Astrocyte of the cerebellum (primary cell): Measurements from ENCODE around the gene PEAK1.

ENCODE experiments used
- DNase-seq: peaks from one replicate; pipeline ENCODE4 v3.0.0-alpha.2; 2011; ENCODE audit warnings: low read depth
- H3K4me3 ChIP-seq: 2 replicates; pipeline ENCODE4 v1.5.1; 2011; ENCODE audit warnings: mild to moderate bottlenecking, low read depth, low read length, moderate library complexity
- CTCF ChIP-seq: IDR thresholded peaks from 2 replicates; pipeline ENCODE4 v1.5.1; 2012; ENCODE audit warnings: low read length, low read depth, moderate library complexity, mild to moderate bottlenecking; ENCODE audit errors: missing control alignments
- in situ Hi-C: cut with HindIII; loops from 2 replicates; pipeline ENCODE4 v1.10.0; 2017; ENCODE audit warnings: low sequenced_read_pairs

Gene PEAK1

GRCh38 chr15:77418391-77418965 lies 1.4 kb downstream of the PEAK1 start:
- in situ Hi-C loops: no loop called here
- H3K4me3 ChIP-seq: peak overlapping the region; percentile 88
- DNase-seq: no peak
- no peak for TF ChIP-seq CTCF

GRCh38 chr15:77417602-77418001 lies 2.3 kb downstream of the PEAK1 start:
- TF ChIP-seq CTCF: no peak
- in situ Hi-C loops: no loop called here
- H3K4me3 ChIP-seq: no peak overlapping the region
- DNase-seq: no peak

- TF ChIP-seq CTCF: no peak
- DNase-seq: no peak
- no peak overlapping the region for H3K4me3 ChIP-seq
- in situ Hi-C loops: no loop called here
Measured at GRCh38 chr15:77416954-77417353, 3.0 kb downstream of the PEAK1 start.

GRCh38 chr15:77416148-77416455 lies 3.8 kb downstream of the PEAK1 start:
- in situ Hi-C loops: no loop called here
- no peak for DNase-seq
- no peak for TF ChIP-seq CTCF
- no peak overlapping the region for H3K4me3 ChIP-seq

GRCh38 chr15:77415450-77416147 lies 4.3 kb downstream of the PEAK1 start:
- in situ Hi-C loops: no loop called here
- no peak overlapping the region for H3K4me3 ChIP-seq
- no peak for TF ChIP-seq CTCF
- DNase-seq: no peak

GRCh38 chr15:77414789-77415442 lies 5.0 kb downstream of the PEAK1 start:
- no peak for DNase-seq
- H3K4me3 ChIP-seq: no peak overlapping the region
- no peak for TF ChIP-seq CTCF
- in situ Hi-C loops: no loop called here
